Cardiac septum (tissue), 1 donor: Measurements from ENCODE around the gene MOCS2. TPM values are rescaled to one million over a fixed set of nuclear protein-coding genes. Genes with fewer than 3 reads are reported as not detected.

Experiments
- DNase-seq: peaks from one replicate; pipeline ENCODE4 v3.0.0-alpha.2; 2020; ENCODE audit warnings: low spot score
- intact Hi-C: fragments of 100-400 bp; cut with DNase I; formaldehyde crosslinking; loops from one replicate; pipeline ENCODE4 v1.14.0; 2022
- total RNA-seq: library from RNA; stranded (reverse); fragmentation: NEBNext Ultra II Directional; extraction: Animal tissue kit (Norgen Biotek cat#: 25700); gene quantifications from one replicate; pipeline ENCODE4 v1.2.1, GENCODE V29; 2021
- donor health status: DM: no; HTN: no; CAD: no.

The MOCS2 gene
- total RNA-seq, 1 donor from 2014 or later, result 64.4 TPM

- intact Hi-C loops, result no loop called here
These were observed 45.8 kb downstream of the MOCS2 start for GRCh38 chr5:53063791-53064190.

GRCh38 chr5:53063176-53063575, 46.4 kb downstream of the MOCS2 start:
- no peak for DNase-seq
- intact Hi-C loops, result no loop called here

More at GRCh38 chr5:53063791-53064190, 45.8 kb downstream of the MOCS2 start:
- no peak for DNase-seq

GRCh38 chr5:53059281-53059680, 50.3 kb downstream of the MOCS2 start:
- intact Hi-C loops, result loop anchor here (2.0 kb wide), 1 partner anchor 36 kb away; no protein-coding TSS in a partner anchor
- DNase-seq, result no peak

DNA sequence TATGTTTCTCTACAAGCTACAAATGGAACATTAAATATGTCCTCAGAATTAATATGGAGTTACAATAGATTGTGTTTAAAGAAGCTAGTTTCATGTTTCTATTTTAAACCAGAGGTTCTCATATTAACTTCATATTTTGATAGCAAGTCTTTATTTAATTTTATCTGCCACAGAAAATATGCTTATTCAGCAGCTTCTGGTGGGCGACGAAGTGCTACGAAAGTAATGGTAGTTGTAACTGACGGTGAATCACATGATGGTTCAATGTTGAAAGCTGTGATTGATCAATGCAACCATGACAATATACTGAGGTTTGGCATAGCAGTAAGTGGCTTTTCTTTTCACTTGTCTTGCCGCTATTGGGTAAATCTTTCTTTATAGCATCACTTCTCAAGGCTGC, 54.2 kb downstream of the MOCS2 start:
- DNase-seq, result no peak

DNA sequence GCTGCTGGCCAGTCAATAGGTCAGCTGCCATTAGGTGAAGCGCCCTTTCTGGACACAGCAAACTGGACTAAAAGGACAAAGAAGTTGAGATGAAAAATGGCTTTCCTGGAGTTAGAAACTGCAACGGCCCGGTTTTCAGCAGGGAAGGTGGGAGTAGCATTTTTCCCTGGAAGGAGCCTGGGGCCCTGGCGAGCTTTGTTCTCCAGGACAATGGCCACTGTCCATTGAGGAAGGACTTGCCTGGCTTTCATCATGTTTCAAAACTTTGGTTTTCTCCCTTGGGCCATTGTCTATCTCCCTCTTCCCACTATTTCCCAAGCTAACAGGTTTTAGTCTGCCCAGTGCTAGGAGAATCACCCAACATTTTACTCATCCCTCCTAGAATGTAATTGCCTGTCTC, 56.2 kb downstream of the MOCS2 start:
- intact Hi-C loops, result no loop called here
- no peak for DNase-seq

More for the DNA sequence above, 54.2 kb downstream of the MOCS2 start:
- intact Hi-C loops, result no loop called here

- intact Hi-C loops, result no loop called here
- DNase-seq, result no peak
These were observed 57.1 kb downstream of the MOCS2 start for GRCh38 chr5:53052499-53052898.

DNA sequence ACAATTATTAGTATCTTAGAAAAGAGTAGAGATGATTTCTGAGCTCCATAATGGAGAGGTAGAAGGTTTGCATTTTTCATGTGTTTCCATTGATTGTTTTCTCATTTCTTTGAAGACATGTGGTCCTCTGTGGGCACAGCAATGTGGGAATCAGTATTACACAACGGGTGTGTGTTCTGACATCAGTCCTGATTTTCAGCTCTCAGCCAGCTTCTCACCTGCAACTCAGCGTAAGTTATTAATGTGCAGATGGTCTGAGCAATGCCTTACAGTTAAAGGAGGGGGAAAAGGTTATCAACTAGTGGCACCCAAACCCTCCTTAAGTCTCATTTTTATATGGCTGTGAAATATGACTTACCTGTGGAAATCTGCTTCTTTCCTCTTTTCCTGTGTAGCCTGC, 61.3 kb downstream of the MOCS2 start:
- intact Hi-C loops, result no loop called here

More for the DNA sequence above, 61.3 kb downstream of the MOCS2 start:
- DNase-seq, result no peak

Other genes with a start within 250 kb of the MOCS2 start
- gene ITGA2, start 120.4 kb downstream of the MOCS2 start, total RNA-seq, result 1.4 TPM